Measurements from ENCODE around the gene MAP1B.

Gene MAP1B

GRCh38 chr5:72256536-72256935 lies 149.3 kb downstream of the MAP1B start:
- peak; percentile 34 for DNase-seq (ENCODE audit: low read depth)
- no peak overlapping the region for H3K4me3 ChIP-seq (replicated peaks; ENCODE audit: low read depth, low read length)
- TF ChIP-seq, protein P1, sequence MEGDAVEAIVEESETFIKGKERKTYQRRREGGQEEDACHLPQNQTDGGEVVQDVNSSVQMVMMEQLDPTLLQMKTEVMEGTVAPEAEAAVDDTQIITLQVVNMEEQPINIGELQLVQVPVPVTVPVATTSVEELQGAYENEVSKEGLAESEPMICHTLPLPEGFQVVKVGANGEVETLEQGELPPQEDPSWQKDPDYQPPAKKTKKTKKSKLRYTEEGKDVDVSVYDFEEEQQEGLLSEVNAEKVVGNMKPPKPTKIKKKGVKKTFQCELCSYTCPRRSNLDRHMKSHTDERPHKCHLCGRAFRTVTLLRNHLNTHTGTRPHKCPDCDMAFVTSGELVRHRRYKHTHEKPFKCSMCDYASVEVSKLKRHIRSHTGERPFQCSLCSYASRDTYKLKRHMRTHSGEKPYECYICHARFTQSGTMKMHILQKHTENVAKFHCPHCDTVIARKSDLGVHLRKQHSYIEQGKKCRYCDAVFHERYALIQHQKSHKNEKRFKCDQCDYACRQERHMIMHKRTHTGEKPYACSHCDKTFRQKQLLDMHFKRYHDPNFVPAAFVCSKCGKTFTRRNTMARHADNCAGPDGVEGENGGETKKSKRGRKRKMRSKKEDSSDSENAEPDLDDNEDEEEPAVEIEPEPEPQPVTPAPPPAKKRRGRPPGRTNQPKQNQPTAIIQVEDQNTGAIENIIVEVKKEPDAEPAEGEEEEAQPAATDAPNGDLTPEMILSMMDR (IDR thresholded peaks at IDR 0.05; ENCODE audit: low read length, missing control alignments) = no peak
